DOHH2 (cell line): ENCODE measurements around the gene PLPP6.

Experiments used
- H3F3A ChIP-seq: fragments of 200-600 bp; sonication (generic), shearing (Covaris generic); 2 replicates; pipeline ENCODE4 v1.6.0; 2016; ENCODE audit warnings: antibody characterized with exemption, mild to moderate bottlenecking; ENCODE audit not compliant: control insufficient read depth, insufficient read depth
- H3K27ac ChIP-seq: fragments of 200-600 bp; sonication (generic); 2 replicates; pipeline ENCODE4 v1.5.1; 2014; ENCODE audit warnings: low read depth, mild to moderate bottlenecking, low read length, moderate library complexity
- H3K27me3 ChIP-seq: fragments of 200-600 bp; sonication (generic); 2 replicates; pipeline ENCODE4 v1.6.1; 2014; ENCODE audit warnings: mild to moderate bottlenecking, low read length, mixed read lengths; ENCODE audit not compliant: control insufficient read depth
- H3K36me3 ChIP-seq: fragments of 200-600 bp; sonication (generic); 2 replicates; pipeline ENCODE4 v1.6.1; 2014; ENCODE audit warnings: mild to moderate bottlenecking, low read length, moderate library complexity, mixed read lengths; ENCODE audit not compliant: control insufficient read depth
- H3K4me1 ChIP-seq: fragments of 200-600 bp; sonication (generic); 2 replicates; pipeline ENCODE4 v1.6.1; 2014; ENCODE audit warnings: mild to moderate bottlenecking, low read length, mixed read lengths; ENCODE audit not compliant: control insufficient read depth
- H3K4me2 ChIP-seq: fragments of 200-600 bp; sonication (generic); 2 replicates; pipeline ENCODE4 v1.6.0; 2014; ENCODE audit warnings: mild to moderate bottlenecking, low read length, moderate library complexity
- H3K4me3 ChIP-seq: fragments of 200-600 bp; sonication (generic); 2 replicates; pipeline ENCODE4 v1.5.1; 2014; ENCODE audit warnings: mild to moderate bottlenecking, low read length, mixed read lengths
- H3K79me2 ChIP-seq: fragments of 200-600 bp; sonication (generic); 2 replicates; pipeline ENCODE4 v1.6.1; 2014; ENCODE audit warnings: mild to moderate bottlenecking, low read length, mixed read lengths; ENCODE audit not compliant: control insufficient read depth
- H3K9me2 ChIP-seq: fragments of 200-600 bp; sonication (generic); replicated peaks from 2 replicates; pipeline ENCODE4 v1.6.1; 2014; ENCODE audit warnings: mild to moderate bottlenecking, low read length, mixed read lengths; ENCODE audit not compliant: control insufficient read depth
- H3K9me3 ChIP-seq: fragments of 200-600 bp; sonication (generic); 2 replicates; pipeline ENCODE4 v1.6.1; 2014; ENCODE audit warnings: antibody characterized with exemption, low read length, mixed read lengths; ENCODE audit not compliant: control insufficient read depth, insufficient read depth
- H4K20me1 ChIP-seq: fragments of 200-600 bp; sonication (generic); 2 replicates; pipeline ENCODE4 v1.6.0; 2014; ENCODE audit warnings: low read depth, mild to moderate bottlenecking, antibody characterized with exemption, low read length, moderate library complexity; ENCODE audit not compliant: control insufficient read depth, insufficient read depth
- EZH2phosphoT487 ChIP-seq: fragments of 200-600 bp; sonication (generic); IDR thresholded peaks from 2 replicates; pipeline ENCODE4 v1.6.1; 2017; ENCODE audit warnings: borderline replicate concordance, mild to moderate bottlenecking, antibody characterized with exemption, low read length, moderate library complexity, mixed read lengths
- TF ChIP-seq, protein P1 (sequence below): fragments of 200-600 bp; sonication (generic); IDR thresholded peaks from one replicate; pipeline ENCODE4 v1.5.1; 2014; ENCODE audit warnings: antibody characterized with exemption, mild to moderate bottlenecking, low read depth, low read length; ENCODE audit not compliant: poor library complexity, severe bottlenecking

Gene PLPP6

DNA sequence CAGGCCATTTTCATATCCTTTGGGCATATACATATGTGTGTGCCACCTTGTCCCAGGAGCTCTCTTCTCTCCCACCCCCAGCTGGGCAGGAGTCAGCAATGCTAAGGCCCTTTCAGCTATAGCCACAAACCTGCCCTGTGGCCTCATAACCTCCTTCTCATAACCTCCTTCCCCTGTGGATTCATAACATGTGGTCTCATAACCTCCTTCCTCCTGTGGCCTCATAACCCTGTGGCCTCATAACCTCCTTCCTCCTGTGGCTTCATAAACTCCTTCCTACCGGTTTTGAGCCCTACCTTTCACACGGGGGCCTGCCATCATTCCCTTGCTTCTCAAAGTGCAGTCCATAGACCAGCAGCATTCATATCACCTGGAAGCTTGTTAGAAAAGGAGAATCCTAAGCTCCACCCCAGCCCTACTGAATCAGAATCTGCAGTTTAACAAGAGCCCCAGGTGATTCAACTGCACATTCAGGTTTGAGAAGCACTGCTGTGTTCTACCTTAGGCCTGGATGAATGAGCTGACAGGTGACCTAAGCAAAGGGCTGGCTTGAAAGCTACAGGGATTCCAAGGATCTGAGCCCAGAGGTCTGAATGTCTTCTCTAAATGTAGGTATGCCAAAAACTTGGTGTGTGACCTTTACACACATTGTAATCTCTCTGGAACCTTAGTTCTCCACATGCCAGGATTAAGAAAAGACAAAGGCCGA, 41.9 kb upstream of the PLPP6 start:
- Histone ChIP-seq H3K4me2 (no peak overlapping the region), H3K4me3 (no peak overlapping the region), H3K9me3 (no peaks in the 10 kb centered on the region), H3F3A (no peaks in the 10 kb centered on the region), H3K79me2 (no peaks in the 10 kb centered on the region), H3K4me1 (no peaks in the 10 kb centered on the region), H3K9me2 (no peaks in the 10 kb centered on the region), H3K27me3 (0 out of 2 replicates have a peak, but pooled peaks cover 3% of the 10 kb centered on the region), H3K36me3 (no peaks in the 10 kb centered on the region), H4K20me1 (no peaks in the 10 kb centered on the region), H3K27ac (no peak overlapping the region)
- TF ChIP-seq EZH2phosphoT487, result no peak

DNA sequence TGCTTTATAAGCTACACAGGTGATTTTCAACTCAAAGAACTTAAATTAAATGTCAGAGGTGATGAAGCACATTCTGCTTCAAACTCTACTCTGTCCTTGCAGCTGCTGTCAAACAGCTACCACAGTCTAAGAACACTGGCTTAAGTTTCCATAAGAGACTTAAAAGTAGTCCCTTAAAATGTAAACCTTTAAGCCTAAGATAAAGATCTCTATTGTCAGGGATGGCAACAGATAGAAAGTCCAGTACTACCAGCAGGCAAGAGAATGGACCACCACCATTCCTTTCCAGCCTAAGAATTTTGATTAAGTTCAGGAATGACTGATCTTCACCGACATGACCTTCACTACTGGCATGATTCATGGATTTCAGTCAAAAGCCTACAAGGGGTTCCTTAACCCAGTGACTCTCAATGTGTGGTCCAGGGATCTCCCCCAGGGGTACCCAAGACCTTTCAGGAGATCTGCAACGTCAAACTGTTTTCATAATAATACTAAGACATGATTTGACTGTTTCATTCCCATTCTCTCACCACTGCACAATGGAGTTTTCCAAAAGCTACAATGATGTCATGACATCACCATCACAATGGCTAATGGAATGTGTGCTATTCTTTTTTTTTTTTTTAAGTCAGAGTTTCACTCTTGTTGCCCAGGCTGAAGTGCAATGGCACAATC, 41.1 kb upstream of the PLPP6 start:
- H3K4me2 ChIP-seq, result no peak overlapping the region
- H3F3A ChIP-seq, result no peaks in the 10 kb centered on the region
- H4K20me1 ChIP-seq, result no peaks in the 10 kb centered on the region
- no peaks in the 10 kb centered on the region for H3K36me3 ChIP-seq
- H3K27me3 ChIP-seq, result peaks cover 7% of the 10 kb centered on the region
- H3K9me2 ChIP-seq, result no peaks in the 10 kb centered on the region
- no peaks in the 10 kb centered on the region for H3K79me2 ChIP-seq
- H3K9me3 ChIP-seq, result no peaks in the 10 kb centered on the region
- TF ChIP-seq, protein P1, sequence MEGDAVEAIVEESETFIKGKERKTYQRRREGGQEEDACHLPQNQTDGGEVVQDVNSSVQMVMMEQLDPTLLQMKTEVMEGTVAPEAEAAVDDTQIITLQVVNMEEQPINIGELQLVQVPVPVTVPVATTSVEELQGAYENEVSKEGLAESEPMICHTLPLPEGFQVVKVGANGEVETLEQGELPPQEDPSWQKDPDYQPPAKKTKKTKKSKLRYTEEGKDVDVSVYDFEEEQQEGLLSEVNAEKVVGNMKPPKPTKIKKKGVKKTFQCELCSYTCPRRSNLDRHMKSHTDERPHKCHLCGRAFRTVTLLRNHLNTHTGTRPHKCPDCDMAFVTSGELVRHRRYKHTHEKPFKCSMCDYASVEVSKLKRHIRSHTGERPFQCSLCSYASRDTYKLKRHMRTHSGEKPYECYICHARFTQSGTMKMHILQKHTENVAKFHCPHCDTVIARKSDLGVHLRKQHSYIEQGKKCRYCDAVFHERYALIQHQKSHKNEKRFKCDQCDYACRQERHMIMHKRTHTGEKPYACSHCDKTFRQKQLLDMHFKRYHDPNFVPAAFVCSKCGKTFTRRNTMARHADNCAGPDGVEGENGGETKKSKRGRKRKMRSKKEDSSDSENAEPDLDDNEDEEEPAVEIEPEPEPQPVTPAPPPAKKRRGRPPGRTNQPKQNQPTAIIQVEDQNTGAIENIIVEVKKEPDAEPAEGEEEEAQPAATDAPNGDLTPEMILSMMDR, result no peak
- TF ChIP-seq EZH2phosphoT487, result no peak
- H3K4me3 ChIP-seq, result no peak overlapping the region
- H3K27ac ChIP-seq, result no peak overlapping the region
- H3K4me1 ChIP-seq, result no peaks in the 10 kb centered on the region

DNA sequence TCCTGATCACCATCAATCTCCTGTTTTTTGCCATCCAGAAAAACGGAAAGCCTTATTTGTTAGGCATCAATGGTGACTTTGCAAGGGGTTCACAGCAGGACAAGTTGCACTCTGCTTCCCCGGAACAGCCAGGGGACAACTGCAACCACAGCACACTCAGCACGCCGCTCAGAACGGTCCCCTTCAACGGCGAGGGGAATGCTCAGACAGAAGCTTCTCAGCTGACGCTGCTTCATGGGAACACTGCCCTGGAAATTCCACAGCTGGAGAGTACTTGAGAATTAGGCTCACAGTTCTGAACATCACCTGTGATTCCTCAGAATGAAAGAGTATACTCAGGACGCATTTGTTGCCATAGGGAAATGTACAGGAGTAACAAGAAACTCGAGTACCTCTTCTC, 40.1 kb upstream of the PLPP6 start:
- Histone ChIP-seq H3F3A (no peaks in the 10 kb centered on the region), H3K27ac (no peak overlapping the region), H3K36me3 (no peaks in the 10 kb centered on the region), H3K9me2 (no peaks in the 10 kb centered on the region), H3K4me2 (no peak overlapping the region), H3K27me3 (peaks cover 10% of the 10 kb centered on the region), H3K79me2 (no peaks in the 10 kb centered on the region), H3K9me3 (no peaks in the 10 kb centered on the region), H3K4me1 (no peaks in the 10 kb centered on the region), H4K20me1 (no peaks in the 10 kb centered on the region), H3K4me3 (no peak overlapping the region)
- no peak for TF ChIP-seq EZH2phosphoT487
- TF ChIP-seq, protein P1, result no peak

DNA sequence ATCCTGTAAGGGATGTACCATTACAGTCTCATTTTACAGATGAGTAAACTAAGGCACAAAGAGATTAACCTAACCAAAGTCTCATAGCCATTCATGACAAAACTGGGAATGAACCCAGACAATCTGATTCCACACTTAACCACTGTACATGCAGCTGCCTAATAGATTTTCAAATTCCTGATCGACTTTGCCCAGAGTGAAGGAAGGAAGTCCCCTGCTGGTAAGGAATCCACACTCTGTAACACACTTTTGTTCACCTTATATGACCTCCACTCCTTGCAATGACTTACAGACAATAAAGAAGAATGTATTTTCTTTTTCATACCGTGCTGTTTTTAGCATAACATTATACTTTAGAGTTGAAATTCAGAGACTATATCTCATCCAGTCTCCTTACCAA, 31.3 kb upstream of the PLPP6 start:
- Histone ChIP-seq H3K4me1 (no peaks in the 10 kb centered on the region), H3K9me3 (no peaks in the 10 kb centered on the region), H3K4me2 (no peak overlapping the region), H3K9me2 (no peaks in the 10 kb centered on the region), H3K79me2 (no peaks in the 10 kb centered on the region), H3F3A (no peaks in the 10 kb centered on the region), H3K27ac (no peak overlapping the region), H3K36me3 (no peaks in the 10 kb centered on the region), H3K4me3 (no peak overlapping the region), H3K27me3 (peaks cover 11% of the 10 kb centered on the region), H4K20me1 (no peaks in the 10 kb centered on the region)
- TF ChIP-seq EZH2phosphoT487, result no peak
- TF ChIP-seq, protein P1, result no peak
